ENCODE results near the gene L3MBTL1.
"Not testable (repeated sequence)": the region's sequence is repeated elsewhere in the genome, so short reads cannot be mapped to it uniquely, and the experiment has no call there.

The L3MBTL1 gene

GRCh38 chr20:43507150-43508080 is at the start of gene L3MBTL1:
Gene L3MBTL1, plus strand, starts transcription at chr20:43507697. Its CDS starts 5,807 bp downstream, at chr20:43513504.
- DNase-seq = no peak

GRCh38 chr20:43458422-43458924 is 49.0 kb upstream of the L3MBTL1 start:
- no peak for DNase-seq

GRCh38 chr20:43459022-43459942 is 48.2 kb upstream of the L3MBTL1 start:
- no peak for DNase-seq

GRCh38 chr20:43460172-43460829 is 47.2 kb upstream of the L3MBTL1 start:
- DNase-seq = no peak

DNA sequence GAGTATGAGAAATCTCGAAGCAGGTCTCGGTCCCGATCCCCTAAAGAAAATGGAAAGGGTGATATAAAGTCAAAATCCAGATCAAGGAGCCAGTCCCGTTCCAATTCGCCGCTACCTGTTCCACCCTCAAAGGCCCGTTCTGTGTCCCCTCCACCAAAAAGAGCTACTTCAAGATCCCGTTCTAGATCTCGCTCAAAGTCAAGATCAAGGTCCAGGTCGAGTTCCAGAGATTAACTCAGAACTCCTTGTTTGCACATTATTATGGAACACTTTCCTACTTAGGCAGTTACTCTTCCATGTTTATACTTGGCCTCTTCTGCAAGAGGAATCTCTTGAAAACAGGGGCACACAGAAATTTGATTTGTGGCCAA is 46.7 kb upstream of the L3MBTL1 start:
- no peak for DNase-seq

- DNase-seq = no peak
Measured at GRCh38 chr20:43461894-43462659, 45.4 kb upstream of the L3MBTL1 start.

GRCh38 chr20:43462660-43463526 is 44.6 kb upstream of the L3MBTL1 start:
- DNase-seq = no peak

DNA sequence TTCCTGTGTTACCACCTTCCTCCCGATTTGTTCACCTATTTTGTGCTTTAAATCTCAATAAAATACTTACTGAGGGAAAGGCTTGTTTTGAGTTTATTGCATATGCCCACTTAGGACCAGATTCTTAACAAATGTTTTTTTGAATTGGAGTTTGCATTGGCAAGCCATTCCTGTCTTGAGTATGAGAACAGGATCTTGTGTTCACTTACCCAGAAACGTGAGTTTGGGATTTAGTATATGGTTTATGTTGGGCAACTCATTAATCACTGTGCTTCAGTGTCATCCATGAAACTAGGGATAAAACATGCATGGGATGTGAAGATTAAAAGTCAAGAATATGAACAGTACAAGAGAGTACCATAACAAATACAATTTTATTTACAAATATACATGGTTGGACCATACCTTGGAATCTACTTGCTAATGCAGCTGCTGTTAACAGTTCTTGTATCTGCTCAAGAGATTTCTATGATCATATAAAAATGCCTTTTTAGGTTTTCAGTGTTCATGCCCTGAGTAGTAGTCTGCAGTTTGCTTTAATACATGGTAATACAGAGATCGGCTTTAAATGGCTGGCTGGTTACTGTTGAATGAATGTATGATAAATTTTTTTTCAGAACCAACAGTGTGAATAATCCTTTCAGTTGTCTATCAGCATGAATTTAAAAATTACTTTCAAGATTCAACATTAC is 43.8 kb upstream of the L3MBTL1 start:
- DNase-seq = no peak

DNA sequence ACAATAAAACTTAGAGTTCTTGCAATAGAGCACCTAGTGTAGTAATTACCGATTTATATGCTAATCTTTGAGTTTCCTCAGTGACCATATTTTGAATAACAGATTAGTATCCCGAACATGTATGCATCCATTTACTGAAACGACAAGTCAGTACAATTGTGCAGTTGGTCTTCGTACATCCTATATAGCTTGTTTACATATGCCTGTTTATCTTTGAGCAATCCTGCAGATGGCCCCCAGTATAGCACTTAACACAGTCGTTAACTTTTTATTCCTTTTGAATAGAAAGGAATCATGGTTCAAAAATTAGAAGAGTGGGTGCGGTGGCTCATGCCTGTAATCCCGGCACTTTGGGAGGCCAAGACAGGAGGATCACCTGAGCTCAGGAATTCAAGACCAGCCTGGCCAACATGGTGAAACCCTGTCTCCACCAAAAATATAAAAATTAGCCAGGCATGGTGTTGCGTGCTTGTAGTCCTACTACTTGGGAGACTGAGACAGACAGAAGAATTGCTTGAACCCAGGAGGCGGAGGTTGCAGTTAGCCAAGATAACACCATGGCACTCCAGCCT is 43.2 kb upstream of the L3MBTL1 start:
- DNase-seq = no peak

- no peak for DNase-seq
Measured at GRCh38 chr20:43465625-43465943, 41.9 kb upstream of the L3MBTL1 start.

GRCh38 chr20:43467589-43467988 is 39.9 kb upstream of the L3MBTL1 start:
- no peak for DNase-seq

DNA sequence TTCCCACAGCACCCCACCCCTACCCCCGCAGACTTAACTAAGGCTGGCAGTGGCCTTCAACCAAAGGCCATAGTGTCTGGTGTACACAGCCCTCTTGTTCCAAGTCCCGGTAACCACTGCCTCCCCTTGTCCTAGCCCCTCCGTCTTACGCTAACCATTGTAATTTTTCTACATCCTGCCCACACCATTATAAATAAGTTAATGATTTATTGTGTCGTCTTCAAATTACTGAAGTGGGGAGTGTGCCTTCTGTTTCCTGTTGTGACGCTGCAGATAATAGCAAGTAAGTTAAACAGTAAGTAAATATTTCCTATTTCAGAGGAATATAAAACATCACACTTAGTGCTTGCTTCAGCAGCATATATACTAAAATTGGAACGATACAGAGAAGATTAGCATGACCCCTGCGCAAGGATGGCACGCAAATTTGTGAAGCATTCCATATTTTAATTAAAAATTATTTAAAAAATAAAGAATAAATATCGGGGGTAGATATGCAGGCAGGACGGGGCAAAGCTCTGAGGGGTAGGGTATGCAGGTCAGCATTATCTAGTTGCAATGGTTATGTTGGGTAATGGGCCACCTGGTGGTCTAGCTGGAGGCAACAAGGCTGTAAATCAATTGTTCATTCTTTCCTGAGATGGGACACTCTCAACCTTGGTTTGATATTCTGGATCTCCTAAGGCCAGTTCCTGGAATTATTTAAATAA is 34.7 kb upstream of the L3MBTL1 start:
- DNase-seq = no peak

GRCh38 chr20:43473381-43473704 is 34.2 kb upstream of the L3MBTL1 start:
- no peak for DNase-seq

DNA sequence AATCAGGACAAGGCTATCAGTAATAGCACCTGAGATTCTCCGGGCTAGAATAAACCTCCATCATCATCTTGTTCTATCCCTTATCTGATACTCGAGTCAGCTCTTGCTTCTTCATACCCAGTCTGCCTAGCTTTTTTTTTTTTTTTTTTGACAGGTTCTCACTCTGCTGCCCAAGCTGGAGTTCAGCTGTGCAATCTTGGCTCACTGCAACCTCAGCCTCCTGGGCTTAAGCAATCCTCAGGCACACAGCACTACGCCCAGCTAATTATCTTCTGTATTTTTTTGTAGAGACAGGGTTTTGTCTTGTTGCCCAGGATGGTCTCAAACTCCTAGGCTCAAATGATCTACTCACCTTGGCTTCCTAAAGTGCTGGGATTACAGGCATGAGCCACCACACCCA is 30.3 kb upstream of the L3MBTL1 start:
- no peak for DNase-seq

DNA sequence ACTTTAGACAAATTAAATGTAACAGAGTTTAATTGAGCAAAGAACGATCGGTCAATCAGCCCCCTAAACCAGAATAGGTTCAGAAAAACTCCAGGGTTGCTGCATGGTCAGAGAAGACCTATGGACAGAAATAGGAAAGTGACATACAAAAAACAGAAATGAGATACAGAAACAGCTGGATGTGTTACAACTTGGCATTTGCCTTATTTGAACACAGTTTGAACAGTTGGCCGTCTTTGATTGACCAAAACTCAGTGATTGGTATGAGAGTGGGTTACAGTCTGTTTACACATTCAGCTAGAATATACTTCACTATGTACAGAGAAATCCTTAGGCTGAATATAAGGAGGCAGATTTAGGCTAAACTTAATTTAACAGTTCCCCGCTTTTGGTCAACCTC is 29.9 kb upstream of the L3MBTL1 start:
- DNase-seq = no peak

DNA sequence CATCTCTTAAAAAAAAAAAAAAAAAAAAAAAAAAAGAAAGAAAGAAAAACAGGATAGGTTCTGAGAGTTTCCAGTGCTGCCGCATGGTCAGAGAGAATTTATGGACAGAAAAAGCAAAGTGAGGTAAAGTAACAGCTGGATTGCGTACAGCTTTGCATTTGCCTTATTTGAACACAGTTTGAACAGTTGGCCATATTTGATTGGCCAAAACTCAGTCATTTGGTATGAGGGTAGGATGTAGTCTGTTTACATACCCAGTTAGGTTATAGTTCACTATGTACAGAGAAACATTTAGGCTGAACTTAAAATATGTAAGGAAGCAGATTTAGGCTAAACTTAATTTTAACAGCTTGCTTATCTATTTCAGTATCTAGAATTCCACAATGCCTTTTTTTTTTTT is 17.5 kb upstream of the L3MBTL1 start:
- DNase-seq = no peak

- no peak for DNase-seq
Measured at GRCh38 chr20:43492101-43492500, 15.4 kb upstream of the L3MBTL1 start.

- no peak for DNase-seq
Measured at GRCh38 chr20:43495388-43495787, 12.1 kb upstream of the L3MBTL1 start.

GRCh38 chr20:43502021-43502420 is 5.5 kb upstream of the L3MBTL1 start:
- not testable (repeated sequence) for DNase-seq

GRCh38 chr20:43506238-43506637 is 1.3 kb upstream of the L3MBTL1 start:
- DNase-seq = no peak

All from activated CD4-positive, alpha-beta T cell treated with anti-CD3 and anti-CD28 coated beads for 1 hour (primary cell).